Mesenchymal stem cell (in vitro differentiated cells and primary cell): ENCODE results near the gene FAH.

Experiments used
- DNase-seq: peaks from one replicate; pipeline ENCODE4 v3.0.0-alpha.2; 2013
- H2AFZ ChIP-seq: one replicate; pipeline ENCODE4 v1.6.1; 2013; ENCODE audit warnings: low read depth, mild to moderate bottlenecking, control low read depth, inconsistent platforms, low read length, moderate library complexity
- H2AK5ac ChIP-seq: 2 replicates; pipeline ENCODE4 v1.6.1; 2013; ENCODE audit warnings: low read length, moderate library complexity, mild to moderate bottlenecking, inconsistent platforms; ENCODE audit not compliant: severe bottlenecking
- H2BK120ac ChIP-seq: one replicate; pipeline ENCODE4 v1.6.1; 2013; ENCODE audit warnings: low read depth, mild to moderate bottlenecking, inconsistent platforms, low read length, moderate library complexity
- H2BK12ac ChIP-seq, 2 experiments: one replicate each; pipeline ENCODE4 v1.6.1; 2013; ENCODE audit warnings: inconsistent platforms in 2 of 2, low read length in 2 of 2, mild to moderate bottlenecking in 2 of 2, moderate library complexity in 2 of 2, control low read depth in 1 of 2
- H2BK15ac ChIP-seq: one replicate; pipeline ENCODE4 v1.6.1; 2013; ENCODE audit warnings: mild to moderate bottlenecking, low read depth, inconsistent platforms; ENCODE audit not compliant: poor library complexity, severe bottlenecking
- H2BK5ac ChIP-seq: 2 replicates; pipeline ENCODE4 v1.6.1; 2013; ENCODE audit warnings: low read depth, mild to moderate bottlenecking, low read length, control low read depth, inconsistent platforms; ENCODE audit not compliant: poor library complexity, severe bottlenecking
- H3K14ac ChIP-seq, 2 experiments: one replicate each; pipeline ENCODE4 v1.6.1; 2013; ENCODE audit warnings: inconsistent platforms in 2 of 2, low read length in 2 of 2, control low read depth in 1 of 2, mild to moderate bottlenecking in 1 of 2, moderate library complexity in 1 of 2
- H3K18ac ChIP-seq, 2 experiments: one replicate each; pipeline ENCODE4 v1.6.1; 2013; ENCODE audit warnings: inconsistent platforms in 2 of 2, low read length in 2 of 2, control low read depth in 1 of 2, low read depth in 1 of 2, mild to moderate bottlenecking in 1 of 2
- H3K23ac ChIP-seq, 2 experiments: one replicate each; pipeline ENCODE4 v1.6.1; 2013; ENCODE audit warnings: inconsistent platforms in 2 of 2, low read length in 2 of 2, mild to moderate bottlenecking in 2 of 2, moderate library complexity in 2 of 2, control low read depth in 1 of 2
- H3K27ac ChIP-seq: 2 replicates; pipeline ENCODE4 v1.5.1; 2013; ENCODE audit warnings: mild to moderate bottlenecking, moderate library complexity, low read length, control low read depth, inconsistent platforms; ENCODE audit not compliant: poor library complexity, severe bottlenecking
- H3K27me3 ChIP-seq, 2 experiments: 2 replicates each; pipeline versions ENCODE4 v1.6.1 to v1.7.0; 2013; ENCODE audit warnings: low read length in 2 of 2, mild to moderate bottlenecking in 2 of 2, moderate library complexity in 2 of 2, control low read depth in 1 of 2, inconsistent platforms in 1 of 2; ENCODE audit not compliant: control insufficient read depth in 1 of 2, insufficient read depth in 1 of 2
- H3K36me3 ChIP-seq, 2 experiments: 2 replicates each; pipeline versions ENCODE4 v1.6.1 to v1.7.0; 2013; ENCODE audit warnings: low read length in 2 of 2, control low read depth in 1 of 2, inconsistent platforms in 1 of 2, low read depth in 1 of 2, mild to moderate bottlenecking in 1 of 2; ENCODE audit not compliant: insufficient read depth in 2 of 2, control insufficient read depth in 1 of 2
- H3K4ac ChIP-seq, 2 experiments: one replicate each; pipeline ENCODE4 v1.6.1; 2013; ENCODE audit warnings: inconsistent platforms in 2 of 2, low read length in 2 of 2, mild to moderate bottlenecking in 2 of 2, moderate library complexity in 2 of 2, control low read depth in 1 of 2, low read depth in 1 of 2
- H3K4me1 ChIP-seq: 2 replicates; pipeline ENCODE4 v1.6.1; 2013; ENCODE audit warnings: low read depth, low read length, control low read depth; ENCODE audit not compliant: control insufficient read depth, insufficient read depth
- H3K4me2 ChIP-seq: 2 replicates; pipeline ENCODE4 v1.6.1; 2013; ENCODE audit warnings: low read length, mild to moderate bottlenecking, inconsistent platforms; ENCODE audit not compliant: poor library complexity, severe bottlenecking
- H3K4me3 ChIP-seq, 2 experiments: 2 replicates each; pipeline versions ENCODE4 v1.5.1 to v1.7.0; 2013; ENCODE audit warnings: low read length in 2 of 2, mild to moderate bottlenecking in 2 of 2, control low read depth in 1 of 2, low read depth in 1 of 2; ENCODE audit not compliant: insufficient read depth in 1 of 2
- H3K79me1 ChIP-seq: replicated peaks from 2 replicates; pipeline ENCODE4 v1.6.1; 2013; ENCODE audit warnings: mild to moderate bottlenecking, control low read depth, low read length, inconsistent platforms; ENCODE audit not compliant: poor library complexity, severe bottlenecking
- H3K9ac ChIP-seq: 2 replicates; pipeline ENCODE4 v1.7.0; 2013; ENCODE audit warnings: mild to moderate bottlenecking, low read length, moderate library complexity
- H3K9me3 ChIP-seq: 2 replicates; pipeline ENCODE4 v1.7.0; 2013; ENCODE audit warnings: mild to moderate bottlenecking, low read length; ENCODE audit not compliant: control insufficient read depth
- H4K8ac ChIP-seq: one replicate; pipeline ENCODE4 v1.6.1; 2013; ENCODE audit warnings: inconsistent platforms, mild to moderate bottlenecking, low read length, moderate library complexity
- H4K91ac ChIP-seq: one replicate; pipeline ENCODE4 v1.6.1; 2013; ENCODE audit warnings: mild to moderate bottlenecking, low read length, inconsistent platforms
- WGBS: methylation state at CpG from one replicate; pipeline ENCODE4 v1.1.7; 2013; ENCODE audit warnings: mixed read lengths; 5-methylcytosine and 5-hydroxymethylcytosine counted together

Gene FAH

GRCh38 chr15:80214910-80215309 lies 62.1 kb downstream of the FAH start:
- Histone ChIP-seq H3K36me3 (no peaks in the 10 kb centered on the region), H2BK15ac (no peak overlapping the region), H2BK120ac (no peak overlapping the region), H2AK5ac (no peak overlapping the region), H3K9me3 (peaks cover 2% of the 10 kb centered on the region), H4K91ac (no peak overlapping the region), H3K4ac (no peak overlapping the region), H3K23ac (no peak overlapping the region), H3K4me2 (no peak overlapping the region), H3K79me1 (no peaks in the 10 kb centered on the region), H3K27ac (no peak overlapping the region), H3K14ac (no peak overlapping the region), H2BK12ac (no peak overlapping the region), H3K18ac (no peak overlapping the region), H2AFZ (no peak overlapping the region), H3K4me3 (no peak overlapping the region), H4K8ac (no peak overlapping the region), H2BK5ac (no peak overlapping the region), H3K27me3 (peaks cover 0 to 22% of the 10 kb centered on the region in 2 experiments), H3K9ac (no peak overlapping the region), H3K4me1 (no peaks in the 10 kb centered on the region)
- 94% methylated on average over 1 of the region's 2 CpGs for WGBS
- no peak for DNase-seq

GRCh38 chr15:80216141-80216540 lies 63.3 kb downstream of the FAH start:
- H3K27ac ChIP-seq, result no peak overlapping the region
- H3K4ac ChIP-seq, result no peak overlapping the region
- DNase-seq, result no peak
- H3K23ac ChIP-seq, result no peak overlapping the region
- no peak overlapping the region for H2BK12ac ChIP-seq
- peaks cover 2% of the 10 kb centered on the region for H3K9me3 ChIP-seq
- H2BK5ac ChIP-seq, result no peak overlapping the region
- no peaks in the 10 kb centered on the region for H3K79me1 ChIP-seq
- H4K91ac ChIP-seq, result no peak overlapping the region
- H3K36me3 ChIP-seq, result no peaks in the 10 kb centered on the region
- H3K4me3 ChIP-seq, result no peak overlapping the region
- H4K8ac ChIP-seq, result no peak overlapping the region
- no peak overlapping the region for H3K9ac ChIP-seq
- H3K14ac ChIP-seq, result no peak overlapping the region
- H2AK5ac ChIP-seq, result no peak overlapping the region
- H2AFZ ChIP-seq, result no peak overlapping the region
- H2BK120ac ChIP-seq, result no peak overlapping the region
- no peaks in the 10 kb centered on the region for H3K4me1 ChIP-seq
- H2BK15ac ChIP-seq, result no peak overlapping the region
- no peak overlapping the region for H3K18ac ChIP-seq
- no peak overlapping the region for H3K4me2 ChIP-seq
- H3K27me3 ChIP-seq, result peaks cover 0 to 16% of the 10 kb centered on the region in 2 experiments
- 75% methylated on average over 5 of the region's 5 CpGs for WGBS

GRCh38 chr15:80216911-80217310 lies 64.1 kb downstream of the FAH start:
- Histone ChIP-seq H3K27me3 (peaks cover 0 to 12% of the 10 kb centered on the region in 2 experiments), H4K91ac (no peak overlapping the region), H3K18ac (no peak overlapping the region), H2BK15ac (no peak overlapping the region), H3K79me1 (no peaks in the 10 kb centered on the region), H3K4ac (no peak overlapping the region), H3K9me3 (peaks cover 2% of the 10 kb centered on the region), H3K4me1 (no peaks in the 10 kb centered on the region), H4K8ac (no peak overlapping the region), H2BK120ac (no peak overlapping the region), H3K4me2 (no peak overlapping the region), H2AK5ac (no peak overlapping the region), H2AFZ (no peak overlapping the region), H2BK5ac (no peak overlapping the region), H3K27ac (no peak overlapping the region), H3K14ac (no peak overlapping the region), H3K4me3 (no peak overlapping the region), H3K36me3 (no peaks in the 10 kb centered on the region), H3K23ac (no peak overlapping the region), H2BK12ac (no peak overlapping the region), H3K9ac (no peak overlapping the region)
- no peak for DNase-seq
- 84% methylated on average over 1 of the region's 1 CpG for WGBS

GRCh38 chr15:80217327-80217900 lies 64.6 kb downstream of the FAH start:
- no peak overlapping the region for H2BK120ac ChIP-seq
- H2BK5ac ChIP-seq, result no peak overlapping the region
- no peak overlapping the region for H2AFZ ChIP-seq
- H3K9me3 ChIP-seq, result peaks cover 2% of the 10 kb centered on the region
- H3K4me3 ChIP-seq, result no peak overlapping the region
- no peak overlapping the region for H3K27ac ChIP-seq
- H2BK12ac ChIP-seq, result no peak overlapping the region
- H3K18ac ChIP-seq, result no peak overlapping the region
- H2BK15ac ChIP-seq, result no peak overlapping the region
- no peak overlapping the region for H3K4ac ChIP-seq
- no peak overlapping the region for H2AK5ac ChIP-seq
- H3K4me2 ChIP-seq, result no peak overlapping the region
- no peak overlapping the region for H3K9ac ChIP-seq
- no peak overlapping the region for H4K8ac ChIP-seq
- H3K14ac ChIP-seq, result no peak overlapping the region
- H4K91ac ChIP-seq, result no peak overlapping the region
- no peak overlapping the region for H3K23ac ChIP-seq
- no peaks in the 10 kb centered on the region for H3K4me1 ChIP-seq
- H3K79me1 ChIP-seq, result no peaks in the 10 kb centered on the region
- H3K36me3 ChIP-seq, result no peaks in the 10 kb centered on the region
- H3K27me3 ChIP-seq, result peaks cover 0 to 12% of the 10 kb centered on the region in 2 experiments
- no peak for DNase-seq
- WGBS, result 75% methylated on average over 2 of the region's 4 CpGs
